Kidney (tissue), 14 donors: ENCODE data around the gene C2orf92. TPM values are rescaled to one million over a fixed set of nuclear protein-coding genes. Genes with fewer than 3 reads are reported as not detected.

Source experiments
- DNase-seq, 5 donors: peaks; one replicate each; pipeline ENCODE4 v3.0.0-alpha.2; 2013 to 2020
- FAIRE-seq: peaks from 2 replicates; lab custom pipeline; 2012; peaks lifted over from hg19 to GRCh38; lab: Jason Lieb, UNC
- H3K27ac ChIP-seq, 2 donors: one replicate each; pipeline ENCODE4 v1.7.0; 2013; ENCODE audit warnings: low read depth in 2 of 2, low read length in 2 of 2, inconsistent platforms in 1 of 2
- H3K27me3 ChIP-seq: one replicate; pipeline ENCODE4 v1.7.1; 2013; ENCODE audit warnings: low read length, inconsistent platforms; ENCODE audit not compliant: control insufficient read depth, insufficient read depth
- H3K36me3 ChIP-seq, 3 donors: one replicate each; pipeline versions ENCODE4 v1.7.0 to v1.7.1; 2013; ENCODE audit warnings: low read length in 3 of 3, control low read depth in 1 of 3, inconsistent platforms in 1 of 3; ENCODE audit not compliant: insufficient read depth in 3 of 3, control insufficient read depth in 2 of 3
- H3K4me1 ChIP-seq, 3 donors: one replicate each; pipeline versions ENCODE4 v1.7.0 to v1.7.1; 2013; ENCODE audit warnings: low read length in 3 of 3, inconsistent platforms in 1 of 3, low read depth in 1 of 3; ENCODE audit not compliant: control insufficient read depth in 2 of 3, insufficient read depth in 2 of 3
- H3K4me3 ChIP-seq, 3 donors: one replicate each; pipeline versions ENCODE4 v1.7.0 to v1.8.1; 2013; ENCODE audit warnings: low read length in 3 of 3, control low read depth in 1 of 3, inconsistent platforms in 1 of 3
- H3K9ac ChIP-seq, 3 donors: one replicate each; pipeline versions ENCODE4 v1.7.0 to v1.7.1; 2013; ENCODE audit warnings: low read length in 3 of 3, control low read depth in 1 of 3, inconsistent platforms in 1 of 3
- H3K9me3 ChIP-seq, 3 donors: one replicate each; pipeline versions ENCODE4 v1.7.0 to v1.7.1; 2013; ENCODE audit warnings: low read length in 3 of 3, control low read depth in 1 of 3, inconsistent platforms in 1 of 3; ENCODE audit not compliant: control insufficient read depth in 2 of 3, insufficient read depth in 1 of 3
- intact Hi-C: fragments of 100-400 bp; cut with DNase I; formaldehyde crosslinking; loops from one replicate; pipeline ENCODE4 v1.11.1; 2022
- polyA plus RNA-seq: library from polyadenylated mRNA; stranded (reverse); fragments of 350-450 nt; fragmentation: Illumina TruSeq; extraction: RNeasy Lipid Tissue Mini Kit (QIAGEN cat#74804); gene quantifications from one replicate; pipeline ENCODE4 v1.2.3, GENCODE V29; 2014; ENCODE audit warnings: low read depth, low replicate concordance; ENCODE audit not compliant: insufficient read depth
- total RNA-seq: library from RNA; stranded (reverse); fragmentation: NEBNext Ultra II Directional; extraction: Animal tissue kit (Norgen Biotek cat#: 25700); gene quantifications from one replicate; pipeline ENCODE4 v1.2.1, GENCODE V29; 2021
- TF ChIP-seq, protein P1 (sequence below): IDR thresholded peaks from 3 replicates; pipeline ENCODE4 v1.5.1; 2012; ENCODE audit warnings: mild to moderate bottlenecking, moderate library complexity, borderline replicate concordance; ENCODE audit not compliant: insufficient read depth; ENCODE audit errors: extremely low read depth
- donor health status: control.
- donor health status: control.
- donor health status: control.
- donor health status: control.
- donor health status: control.
- donor health status: DM: yes; HTN: yes; CAD: no.
- donor health status: Normal renal cell carcinoma (clear cell type).

The C2orf92 gene
- total and polyA plus RNA-seq, 2 donors from 2014 or later, result 3.3 to 7.3 TPM

DNA sequence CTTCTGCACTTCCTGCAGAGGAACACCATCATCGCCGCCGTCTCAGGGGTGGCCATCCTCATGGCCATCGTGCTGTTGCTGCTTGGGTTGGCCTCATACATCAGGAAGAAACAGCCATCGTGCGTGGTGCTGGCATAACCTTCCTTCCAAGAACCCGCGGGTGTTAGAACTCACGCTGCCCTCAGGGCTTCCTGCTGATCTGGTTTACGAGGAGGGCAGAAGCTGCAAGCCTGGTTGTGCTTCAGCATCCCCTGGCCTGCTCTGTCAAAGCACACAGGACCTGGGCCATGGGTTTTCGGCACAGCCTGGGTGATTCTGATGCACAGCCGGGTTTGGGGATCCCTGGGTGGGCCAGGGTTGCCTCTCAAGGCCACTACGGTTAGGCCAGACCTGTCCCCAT lies 31.7 kb downstream of the C2orf92 start:
- no peak overlapping the region for H3K4me3 ChIP-seq
- H3K27ac ChIP-seq, result no peak overlapping the region
- FAIRE-seq (no peak), DNase-seq (no peak)
- H3K27me3 ChIP-seq, result no peaks in the 10 kb centered on the region
- peaks cover 0 to 6% (median 0%) of the 10 kb centered on the region in 3 donors for H3K4me1 ChIP-seq
- intact Hi-C loops, result loop anchor here (10.0 kb wide), 1 partner anchor 106 kb away; no protein-coding TSS in a partner anchor
- no peaks in the 10 kb centered on the region for H3K9me3 ChIP-seq
- TF ChIP-seq, protein P1, sequence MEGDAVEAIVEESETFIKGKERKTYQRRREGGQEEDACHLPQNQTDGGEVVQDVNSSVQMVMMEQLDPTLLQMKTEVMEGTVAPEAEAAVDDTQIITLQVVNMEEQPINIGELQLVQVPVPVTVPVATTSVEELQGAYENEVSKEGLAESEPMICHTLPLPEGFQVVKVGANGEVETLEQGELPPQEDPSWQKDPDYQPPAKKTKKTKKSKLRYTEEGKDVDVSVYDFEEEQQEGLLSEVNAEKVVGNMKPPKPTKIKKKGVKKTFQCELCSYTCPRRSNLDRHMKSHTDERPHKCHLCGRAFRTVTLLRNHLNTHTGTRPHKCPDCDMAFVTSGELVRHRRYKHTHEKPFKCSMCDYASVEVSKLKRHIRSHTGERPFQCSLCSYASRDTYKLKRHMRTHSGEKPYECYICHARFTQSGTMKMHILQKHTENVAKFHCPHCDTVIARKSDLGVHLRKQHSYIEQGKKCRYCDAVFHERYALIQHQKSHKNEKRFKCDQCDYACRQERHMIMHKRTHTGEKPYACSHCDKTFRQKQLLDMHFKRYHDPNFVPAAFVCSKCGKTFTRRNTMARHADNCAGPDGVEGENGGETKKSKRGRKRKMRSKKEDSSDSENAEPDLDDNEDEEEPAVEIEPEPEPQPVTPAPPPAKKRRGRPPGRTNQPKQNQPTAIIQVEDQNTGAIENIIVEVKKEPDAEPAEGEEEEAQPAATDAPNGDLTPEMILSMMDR, result no peak
- H3K36me3 ChIP-seq, result no peaks in the 10 kb centered on the region
- H3K9ac ChIP-seq, result no peak overlapping the region

GRCh38 chr2:97701851-97702465 lies 32.4 kb downstream of the C2orf92 start:
- Histone ChIP-seq H3K9me3 (no peaks in the 10 kb centered on the region), H3K4me1 (peaks cover 0 to 6% (median 0%) of the 10 kb centered on the region in 3 donors), H3K27ac (no peak overlapping the region), H3K36me3 (no peaks in the 10 kb centered on the region), H3K4me3 (no peak overlapping the region), H3K27me3 (no peaks in the 10 kb centered on the region), H3K9ac (no peak overlapping the region)
- TF ChIP-seq, protein P1, result no peak
- FAIRE-seq (no peak), DNase-seq (no peak)
- intact Hi-C loops, result loop anchor here (10.0 kb wide), 1 partner anchor 107 kb away; no protein-coding TSS in a partner anchor

DNA sequence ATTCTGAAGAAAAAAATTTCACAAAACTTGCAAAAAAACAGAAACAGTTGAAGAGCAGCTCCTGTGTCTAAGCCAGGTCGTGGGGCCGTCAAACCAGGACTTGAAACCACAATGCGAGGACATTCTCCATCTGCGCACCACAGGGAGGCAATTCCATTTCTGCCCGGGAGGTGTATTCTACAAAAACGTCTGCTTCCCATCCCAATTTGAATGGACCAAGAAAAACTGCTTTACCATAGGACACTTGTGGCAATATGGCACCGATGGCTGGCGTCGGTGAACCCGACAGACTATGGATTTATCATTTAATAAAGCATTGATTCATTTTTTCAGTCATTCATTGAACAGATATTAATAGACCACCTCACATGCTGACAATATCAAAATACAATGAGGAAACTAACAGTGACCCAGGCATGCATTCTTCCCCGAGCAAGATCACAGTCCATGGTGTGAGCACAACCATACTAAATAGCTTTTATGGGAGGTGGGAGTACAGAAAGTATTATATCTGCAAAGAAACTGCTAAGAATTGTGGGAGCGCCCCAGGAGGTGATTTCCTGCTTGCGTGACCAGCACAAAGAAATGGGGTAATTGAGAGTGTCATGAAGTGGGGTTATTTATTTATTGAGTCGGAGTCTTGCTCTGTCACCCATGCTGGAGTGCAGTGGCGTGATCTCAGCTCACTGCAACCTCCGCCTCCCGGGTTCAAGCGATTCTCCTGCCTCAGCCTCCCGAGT lies 33.4 kb downstream of the C2orf92 start:
- TF ChIP-seq, protein P1, result no peak
- intact Hi-C loops, result loop anchor here (10.0 kb wide), 1 partner anchor 108 kb away; no protein-coding TSS in a partner anchor
- H3K27me3 ChIP-seq, result no peaks in the 10 kb centered on the region
- no peak overlapping the region for H3K27ac ChIP-seq
- no peak overlapping the region for H3K9ac ChIP-seq
- H3K9me3 ChIP-seq, result no peaks in the 10 kb centered on the region
- no peak for FAIRE-seq
- DNase-seq, result no peak
- H3K4me3 ChIP-seq, result no peak overlapping the region
- no peaks in the 10 kb centered on the region for H3K36me3 ChIP-seq
- H3K4me1 ChIP-seq, result peaks cover 0 to 6% (median 0%) of the 10 kb centered on the region in 3 donors
